T-helper 1 cell treated with Interleukin-12 subunit alpha and Interleukin-12 subunit beta and Interleukin-4 antibody, amounts not matched to agents 30 μg/mL and 1 μg/mL, for 36 hours (primary cell): ENCODE measurements around the gene TIAL1.
"Not testable (repeated sequence)": the region's sequence is repeated elsewhere in the genome, so short reads cannot be mapped to it uniquely, and the experiment has no call there.

Source experiments
- H3K27ac Mint-ChIP-seq: one replicate; pipeline ENCODE4 v1.8.0; 2021; ENCODE audit warnings: mild to moderate bottlenecking, mixed read lengths
- H3K27me3 Mint-ChIP-seq: one replicate; pipeline ENCODE4 v1.8.0; 2021; ENCODE audit warnings: low read depth, mixed read lengths
- H3K36me3 Mint-ChIP-seq: one replicate; pipeline ENCODE4 v1.8.0; 2021; ENCODE audit warnings: low read depth, mixed read lengths
- H3K4me1 Mint-ChIP-seq: one replicate; pipeline ENCODE4 v1.8.0; 2021; ENCODE audit warnings: low read depth, mixed read lengths
- H3K4me3 Mint-ChIP-seq: one replicate; pipeline ENCODE4 v1.8.0; 2021; ENCODE audit warnings: mild to moderate bottlenecking, moderate library complexity, mixed read lengths
- H3K9me3 Mint-ChIP-seq: one replicate; pipeline ENCODE4 v1.8.0; 2021; ENCODE audit warnings: mixed read lengths

TIAL1 gene

GRCh38 chr10:119625570-119626280, 29.0 kb upstream of the TIAL1 start:
- no peaks in the 10 kb centered on the region for H3K36me3 Mint-ChIP-seq
- peaks cover 3% of the 10 kb centered on the region for H3K4me1 Mint-ChIP-seq
- H3K27ac Mint-ChIP-seq, result no peak overlapping the region
- H3K27me3 Mint-ChIP-seq, result peaks cover 6% of the 10 kb centered on the region
- no peak overlapping the region for H3K4me3 Mint-ChIP-seq
- H3K9me3 Mint-ChIP-seq, result no peaks in the 10 kb centered on the region

GRCh38 chr10:119621078-119621384, 24.3 kb upstream of the TIAL1 start:
- Mint-ChIP-seq H3K9me3 (no peaks in the 10 kb centered on the region), H3K36me3 (no peaks in the 10 kb centered on the region), H3K4me1 (peaks cover 3% of the 10 kb centered on the region), H3K4me3 (no peak overlapping the region), H3K27ac (no peak overlapping the region), H3K27me3 (peaks cover 6% of the 10 kb centered on the region)

GRCh38 chr10:119620241-119621077, 23.7 kb upstream of the TIAL1 start:
- H3K36me3 Mint-ChIP-seq, result no peaks in the 10 kb centered on the region
- H3K4me3 Mint-ChIP-seq, result no peak overlapping the region
- no peaks in the 10 kb centered on the region for H3K9me3 Mint-ChIP-seq
- H3K4me1 Mint-ChIP-seq, result peaks cover 3% of the 10 kb centered on the region
- H3K27ac Mint-ChIP-seq, result no peak overlapping the region
- H3K27me3 Mint-ChIP-seq, result peaks cover 6% of the 10 kb centered on the region

- H3K9me3 Mint-ChIP-seq, H3K36me3 Mint-ChIP-seq, H3K4me3 Mint-ChIP-seq, H3K4me1 Mint-ChIP-seq, H3K27ac Mint-ChIP-seq, H3K27me3 Mint-ChIP-seq: not testable (repeated sequence)
Observed at GRCh38 chr10:119619811-119620210, 23.0 kb upstream of the TIAL1 start.

GRCh38 chr10:119619215-119619614, 22.5 kb upstream of the TIAL1 start:
- Mint-ChIP-seq H3K9me3 (no peaks in the 10 kb centered on the region), H3K27ac (no peak overlapping the region), H3K4me1 (peaks cover 3% of the 10 kb centered on the region), H3K27me3 (peaks cover 6% of the 10 kb centered on the region), H3K36me3 (no peaks in the 10 kb centered on the region), H3K4me3 (no peak overlapping the region)

GRCh38 chr10:119616882-119617570, 20.3 kb upstream of the TIAL1 start:
- peaks cover 5% of the 10 kb centered on the region for H3K27me3 Mint-ChIP-seq
- H3K4me1 Mint-ChIP-seq, result peaks cover 3% of the 10 kb centered on the region
- H3K27ac Mint-ChIP-seq, result no peak overlapping the region
- no peaks in the 10 kb centered on the region for H3K9me3 Mint-ChIP-seq
- H3K4me3 Mint-ChIP-seq, result no peak overlapping the region
- no peaks in the 10 kb centered on the region for H3K36me3 Mint-ChIP-seq

- no peak overlapping the region for H3K27ac Mint-ChIP-seq
- no peaks in the 10 kb centered on the region for H3K36me3 Mint-ChIP-seq
- H3K9me3 Mint-ChIP-seq, result peaks cover 9% of the 10 kb centered on the region
- no peaks in the 10 kb centered on the region for H3K4me1 Mint-ChIP-seq
- no peak overlapping the region for H3K4me3 Mint-ChIP-seq
- H3K27me3 Mint-ChIP-seq, result peaks cover 8% of the 10 kb centered on the region
Observed at GRCh38 chr10:119614686-119615085, 17.9 kb upstream of the TIAL1 start.

- Mint-ChIP-seq H3K36me3 (no peaks in the 10 kb centered on the region), H3K27ac (no peak overlapping the region), H3K27me3 (peaks cover 12% of the 10 kb centered on the region)
Observed at GRCh38 chr10:119613741-119614140, 17.0 kb upstream of the TIAL1 start.

GRCh38 chr10:119611433-119611832, 14.7 kb upstream of the TIAL1 start:
- Mint-ChIP-seq H3K4me1 (peaks cover 2% of the 10 kb centered on the region), H3K36me3 (no peaks in the 10 kb centered on the region), H3K27ac (no peak overlapping the region), H3K9me3 (peaks cover 9% of the 10 kb centered on the region), H3K4me3 (no peak overlapping the region), H3K27me3 (peaks cover 12% of the 10 kb centered on the region)

More at GRCh38 chr10:119613741-119614140, 17.0 kb upstream of the TIAL1 start:
- Mint-ChIP-seq H3K9me3 (peaks cover 9% of the 10 kb centered on the region), H3K4me1 (no peaks in the 10 kb centered on the region), H3K4me3 (no peak overlapping the region)

- peaks cover 2% of the 10 kb centered on the region for H3K4me1 Mint-ChIP-seq
- H3K27me3 Mint-ChIP-seq, result peaks cover 12% of the 10 kb centered on the region
- peaks cover 9% of the 10 kb centered on the region for H3K9me3 Mint-ChIP-seq
- H3K36me3 Mint-ChIP-seq, result no peaks in the 10 kb centered on the region
- no peak overlapping the region for H3K4me3 Mint-ChIP-seq
- no peak overlapping the region for H3K27ac Mint-ChIP-seq
Observed at GRCh38 chr10:119609516-119609915, 12.8 kb upstream of the TIAL1 start.

- Mint-ChIP-seq H3K27ac (no peak overlapping the region), H3K36me3 (no peaks in the 10 kb centered on the region), H3K27me3 (peaks cover 12% of the 10 kb centered on the region), H3K4me1 (peaks cover 2% of the 10 kb centered on the region), H3K9me3 (peaks cover 9% of the 10 kb centered on the region), H3K4me3 (no peak overlapping the region)
Observed at GRCh38 chr10:119608316-119609155, 11.8 kb upstream of the TIAL1 start.

GRCh38 chr10:119604468-119604867, 7.7 kb upstream of the TIAL1 start:
- H3K9me3 Mint-ChIP-seq, result no peaks in the 10 kb centered on the region
- no peak overlapping the region for H3K27ac Mint-ChIP-seq
- H3K4me1 Mint-ChIP-seq, result peaks cover 4% of the 10 kb centered on the region
- H3K36me3 Mint-ChIP-seq, result no peaks in the 10 kb centered on the region
- peaks cover 4% of the 10 kb centered on the region for H3K27me3 Mint-ChIP-seq
- H3K4me3 Mint-ChIP-seq, result no peak overlapping the region

- H3K36me3 Mint-ChIP-seq, result peaks cover 2% of the 10 kb centered on the region
- H3K4me1 Mint-ChIP-seq, result peaks cover 7% of the 10 kb centered on the region
- no peak overlapping the region for H3K27ac Mint-ChIP-seq
- H3K9me3 Mint-ChIP-seq, result no peaks in the 10 kb centered on the region
- H3K27me3 Mint-ChIP-seq, result no peaks in the 10 kb centered on the region
- no peak overlapping the region for H3K4me3 Mint-ChIP-seq
Observed at GRCh38 chr10:119602241-119603095, 5.7 kb upstream of the TIAL1 start.
